Left ventricle myocardium inferior (tissue), 1 donor: Measurements from ENCODE around the gene NOP9. TPM values are rescaled to one million over a fixed set of nuclear protein-coding genes. Genes with fewer than 3 reads are reported as not detected.
"Not testable (repeated sequence)": the region's sequence is repeated elsewhere in the genome, so short reads cannot be mapped to it uniquely, and the experiment has no call there.

Source experiments
- DNase-seq: peaks from one replicate; pipeline ENCODE4 v3.0.0-alpha.2; 2020
- H3K27ac ChIP-seq: fragments of 200-600 bp; replicated peaks from 2 replicates; pipeline ENCODE4 v1.8.0; 2021
- H3K27me3 ChIP-seq: fragments of 200-600 bp; 2 replicates; pipeline ENCODE4 v1.8.0; 2021; ENCODE audit warnings: low read depth
- H3K36me3 ChIP-seq: fragments of 200-600 bp; 2 replicates; pipeline ENCODE4 v1.8.0; 2021
- H3K4me1 ChIP-seq: fragments of 200-600 bp; 2 replicates; pipeline ENCODE4 v1.8.0; 2021
- H3K4me3 ChIP-seq: fragments of 200-600 bp; 2 replicates; pipeline ENCODE4 v1.8.0; 2021; ENCODE audit warnings: mild to moderate bottlenecking, moderate library complexity
- H3K9me3 ChIP-seq: fragments of 200-600 bp; replicated peaks from 2 replicates; pipeline ENCODE4 v1.8.0; 2021
- CTCF ChIP-seq: fragments of 200-600 bp; IDR thresholded peaks from 2 replicates; pipeline ENCODE4 v1.8.0; 2021; ENCODE audit warnings: antibody characterized with exemption, mild to moderate bottlenecking, borderline replicate concordance
- intact Hi-C: fragments of 100-400 bp; cut with micrococcal nuclease; formaldehyde crosslinking; loops from one replicate; pipeline ENCODE4 v1.11.0; 2022
- total RNA-seq: library from RNA; stranded (reverse); fragmentation: NEBNext Ultra II Directional; extraction: Animal tissue kit (Norgen Biotek cat#: 25700); gene quantifications from one replicate; pipeline ENCODE4 v1.2.1, GENCODE V29; 2021
- donor health status: DM: no; HTN: yes; CAD: no; lungs with severe emphysema.

NOP9 gene
- total RNA-seq, 1 donor from 2014 or later: 23.4 TPM

- H3K36me3 ChIP-seq: no peaks in the 10 kb centered on the region
- H3K27ac ChIP-seq: no peak overlapping the region
- no peak overlapping the region for H3K4me3 ChIP-seq
- no peaks in the 10 kb centered on the region for H3K9me3 ChIP-seq
- no peak for DNase-seq
- intact Hi-C loops: no loop called here
- TF ChIP-seq CTCF: no peak
- peaks cover 17% of the 10 kb centered on the region for H3K4me1 ChIP-seq
- peaks cover 44% of the 10 kb centered on the region for H3K27me3 ChIP-seq
Observed at GRCh38 chr14:24349742-24350141, 50.1 kb downstream of the NOP9 start.

- DNase-seq: no peak
- Histone ChIP-seq H3K4me3 (no peak overlapping the region), H3K9me3 (no peaks in the 10 kb centered on the region), H3K4me1 (peaks cover 15% of the 10 kb centered on the region), H3K27me3 (peaks cover 41% of the 10 kb centered on the region), H3K36me3 (no peaks in the 10 kb centered on the region), H3K27ac (no peak overlapping the region)
- TF ChIP-seq CTCF: no peak
- intact Hi-C loops: no loop called here
Observed at GRCh38 chr14:24351517-24351916, 51.9 kb downstream of the NOP9 start.

DNA sequence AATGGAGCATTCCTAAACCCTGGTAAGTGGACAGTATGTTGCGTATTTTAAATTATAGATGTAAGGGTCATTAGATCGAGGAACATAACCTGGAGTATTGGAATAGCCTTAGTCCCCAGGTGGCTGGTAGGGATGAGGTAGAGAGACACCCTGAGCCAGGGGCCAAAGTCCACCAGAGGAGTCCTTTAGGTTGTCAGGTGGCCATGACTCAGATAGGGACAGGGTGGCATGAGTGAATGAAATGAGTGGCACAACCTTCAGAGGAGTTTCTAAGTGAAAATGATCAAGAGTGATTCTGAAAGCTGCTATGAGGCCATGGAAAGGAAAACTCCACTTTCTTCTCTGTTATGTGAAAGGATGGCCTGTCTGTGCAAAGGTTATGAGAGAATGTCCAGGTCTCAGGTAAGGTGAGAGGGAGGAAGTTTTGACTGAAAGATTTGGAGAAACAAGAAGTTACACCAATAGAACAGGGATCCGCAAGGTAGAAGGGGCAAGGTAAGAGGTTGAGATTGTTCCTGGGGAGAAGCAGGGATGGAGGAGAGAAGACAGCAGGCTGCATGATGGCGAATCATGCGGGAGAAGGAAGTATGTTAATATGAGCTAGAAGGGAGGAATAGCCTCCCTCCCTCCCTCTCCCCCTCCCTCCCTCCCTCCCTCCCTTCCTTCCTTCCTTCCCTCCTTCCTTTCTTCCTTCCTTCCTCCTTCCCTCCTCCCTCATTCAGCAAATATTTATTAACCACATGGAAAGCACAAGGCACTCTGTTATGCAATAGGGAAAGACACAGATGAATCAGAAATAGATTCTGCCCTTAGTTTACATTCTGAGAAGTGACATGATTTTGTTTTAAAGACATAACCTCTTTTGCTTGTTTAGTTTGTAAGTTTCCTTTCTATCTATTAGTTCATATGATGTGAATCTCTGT, 54.2 kb downstream of the NOP9 start:
- DNase-seq: no peak
- H3K4me1 ChIP-seq: no peaks in the 10 kb centered on the region
- intact Hi-C loops: no loop called here
- H3K9me3 ChIP-seq: no peaks in the 10 kb centered on the region
- H3K27me3 ChIP-seq: peaks cover 43% of the 10 kb centered on the region
- no peak overlapping the region for H3K27ac ChIP-seq
- H3K36me3 ChIP-seq: no peaks in the 10 kb centered on the region
- no peak for TF ChIP-seq CTCF
- H3K4me3 ChIP-seq: no peak overlapping the region

GRCh38 chr14:24354482-24354825, 54.8 kb downstream of the NOP9 start:
- H3K36me3 ChIP-seq, H3K9me3 ChIP-seq, H3K27ac ChIP-seq, H3K4me3 ChIP-seq, H3K4me1 ChIP-seq, DNase-seq, intact Hi-C loops: not testable (repeated sequence)
- peaks cover 43% of the 10 kb centered on the region for H3K27me3 ChIP-seq

DNA sequence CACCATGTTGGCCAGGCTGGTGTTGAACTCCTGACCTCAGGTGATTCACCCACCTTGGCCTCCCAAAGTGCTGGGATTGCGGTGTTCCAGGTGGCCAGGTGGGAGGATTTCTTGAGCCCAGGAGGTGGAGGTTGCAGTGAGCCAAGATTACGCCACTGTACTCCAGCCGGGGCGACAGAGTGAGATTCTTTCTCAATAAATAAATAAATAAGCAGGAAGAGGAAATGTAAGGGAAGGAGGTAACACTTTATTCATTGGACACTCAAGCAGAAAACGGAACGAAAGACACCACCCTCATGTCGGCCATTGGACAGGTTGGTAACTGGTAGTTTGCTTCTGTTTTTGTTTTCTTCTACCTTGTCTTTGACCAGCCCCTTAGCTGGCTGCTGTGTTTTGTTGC, 55.4 kb downstream of the NOP9 start:
- H3K27ac ChIP-seq: no peak overlapping the region
- intact Hi-C loops: no loop called here
- H3K4me3 ChIP-seq: no peak overlapping the region
- H3K9me3 ChIP-seq: no peaks in the 10 kb centered on the region
- DNase-seq: no peak
- no peaks in the 10 kb centered on the region for H3K4me1 ChIP-seq
- no peak for TF ChIP-seq CTCF
- no peaks in the 10 kb centered on the region for H3K36me3 ChIP-seq
- H3K27me3 ChIP-seq: peaks cover 41% of the 10 kb centered on the region

DNA sequence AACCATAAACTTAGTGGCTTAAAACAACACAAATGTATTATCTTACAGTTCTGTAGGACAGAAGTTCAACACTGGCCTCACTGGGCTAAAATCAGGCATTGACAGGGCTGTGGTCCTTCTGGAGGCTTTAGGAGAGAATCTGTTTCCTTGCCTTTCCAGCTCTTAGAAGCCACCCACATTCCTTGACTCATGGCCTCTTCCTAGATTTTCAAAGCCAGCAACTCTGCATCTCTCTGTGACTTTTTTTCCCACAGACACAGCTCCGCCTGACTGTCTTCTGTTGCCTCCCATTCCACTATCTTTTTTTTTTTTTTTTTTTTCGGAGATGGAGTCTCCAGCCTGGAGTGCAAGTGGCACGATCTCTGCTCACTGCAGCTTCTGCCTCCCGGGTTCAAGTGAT, 56.6 kb downstream of the NOP9 start:
- H3K36me3 ChIP-seq: no peaks in the 10 kb centered on the region
- intact Hi-C loops: no loop called here
- no peaks in the 10 kb centered on the region for H3K9me3 ChIP-seq
- H3K27me3 ChIP-seq: peaks cover 29% of the 10 kb centered on the region
- no peaks in the 10 kb centered on the region for H3K4me1 ChIP-seq
- no peak for DNase-seq
- TF ChIP-seq CTCF: no peak
- H3K4me3 ChIP-seq: no peak overlapping the region
- H3K27ac ChIP-seq: no peak overlapping the region

Other genes with a start within 250 kb of the NOP9 start
- 0.11 TPM for gene CARMIL3, start 247.8 kb upstream of the NOP9 start, total RNA-seq
- not detected for gene CPNE6, start 228.3 kb upstream of the NOP9 start, total RNA-seq
- gene PCK2, start 205.5 kb upstream of the NOP9 start, total RNA-seq: 3.1 TPM
- 74.7 TPM for gene DCAF11, start 185.1 kb upstream of the NOP9 start, total RNA-seq
- 1.5 TPM for gene NRL, start 184.9 kb upstream of the NOP9 start, total RNA-seq
- gene FITM1, start 169.2 kb upstream of the NOP9 start, total RNA-seq: 148 TPM
- 108 TPM for gene PSME1, start 163.7 kb upstream of the NOP9 start, total RNA-seq
- 14.5 TPM for gene EMC9, start 158.3 kb upstream of the NOP9 start, total RNA-seq
- gene PSME2, start 153.2 kb upstream of the NOP9 start, total RNA-seq: 89.7 TPM
- 34.8 TPM for gene RNF31, start 152.4 kb upstream of the NOP9 start, total RNA-seq
- gene IRF9, start 138.6 kb upstream of the NOP9 start, total RNA-seq: 24.0 TPM
- 1.6 TPM for gene REC8, start 127.8 kb upstream of the NOP9 start, total RNA-seq
- gene IPO4, start 111.0 kb upstream of the NOP9 start, total RNA-seq: 13.3 TPM
- gene TM9SF1, start 104.4 kb upstream of the NOP9 start, total RNA-seq: 22.2 TPM
- gene TSSK4, start 94.2 kb upstream of the NOP9 start, total RNA-seq: not detected
- 33.1 TPM for gene CHMP4A, start 86.4 kb upstream of the NOP9 start, total RNA-seq
- 16.6 TPM for gene MDP1, start 83.8 kb upstream of the NOP9 start, total RNA-seq
- 214 TPM for gene NEDD8, start 67.5 kb upstream of the NOP9 start, total RNA-seq
- gene GMPR2, start 66.9 kb upstream of the NOP9 start, total RNA-seq: 29.7 TPM
- gene TINF2, start 57.2 kb upstream of the NOP9 start, total RNA-seq: 30.6 TPM
- 0.96 TPM for gene TGM1, start 36.7 kb upstream of the NOP9 start, total RNA-seq
- gene RABGGTA, start 28.3 kb upstream of the NOP9 start, total RNA-seq: 22.3 TPM
- 6.9 TPM for gene DHRS1, start 70 bp upstream of the NOP9 start, total RNA-seq
- 3.1 TPM for gene CIDEB, start 8.1 kb downstream of the NOP9 start, total RNA-seq
- gene LTB4R2, start 10.3 kb downstream of the NOP9 start, total RNA-seq: 0.71 TPM
- 1.8 TPM for gene LTB4R, start 11.7 kb downstream of the NOP9 start, total RNA-seq
- 26.6 TPM for gene ADCY4, start 35.2 kb downstream of the NOP9 start, total RNA-seq
- gene RIPK3, start 40.1 kb downstream of the NOP9 start, total RNA-seq: 3.6 TPM
- 20.6 TPM for gene NFATC4, start 68.3 kb downstream of the NOP9 start, total RNA-seq
- gene NYNRIN, start 99.2 kb downstream of the NOP9 start, total RNA-seq: 8.0 TPM
- 0.55 TPM for gene CBLN3, start 129.8 kb downstream of the NOP9 start, total RNA-seq
- 20.5 TPM for gene KHNYN, start 130.1 kb downstream of the NOP9 start, total RNA-seq
- gene SDR39U1, start 142.9 kb downstream of the NOP9 start, total RNA-seq: 74.8 TPM
- gene CMA1, start 208.4 kb downstream of the NOP9 start, total RNA-seq: 0.66 TPM